Stimulated activated CD4-positive, alpha-beta T cell treated with anti-CD3 and anti-CD28 coated beads, TNF-alpha, amount 100 ng/mL, for 24 hours (primary cell): ENCODE data around the gene IFITM1.
"Not testable (repeated sequence)": the region's sequence is repeated elsewhere in the genome, so short reads cannot be mapped to it uniquely, and the experiment has no call there.

Experiments used
- DNase-seq, 3 experiments: peaks; one replicate each; pipeline ENCODE4 v3.0.0-alpha.2; 2020; ENCODE audit warnings: low read depth in 3 of 3

The IFITM1 gene

GRCh38 chr11:293852-294661 is 19.8 kb upstream of the IFITM1 start:
- no peak for DNase-seq

- no peak for DNase-seq
These were observed 19.1 kb upstream of the IFITM1 start for GRCh38 chr11:294780-295179.

GRCh38 chr11:295351-296170 is 18.3 kb upstream of the IFITM1 start:
- no peak for DNase-seq

GRCh38 chr11:296171-297050 is 17.4 kb upstream of the IFITM1 start:
- DNase-seq = no peak

- no peak for DNase-seq
These were observed 16.7 kb upstream of the IFITM1 start for GRCh38 chr11:297051-297585.

GRCh38 chr11:297586-298405 is 16.0 kb upstream of the IFITM1 start:
- no peak for DNase-seq

- no peak for DNase-seq
These were observed 15.3 kb upstream of the IFITM1 start for GRCh38 chr11:298406-299065.

- DNase-seq = no peak
These were observed 14.6 kb upstream of the IFITM1 start, which contains the start of gene IFITM5 for GRCh38 chr11:299081-299891. IFITM5 (minus strand) TSS chr11:299526; CDS start chr11:299490, 36 bp downstream.

- no peak for DNase-seq
These were observed 13.7 kb upstream of the IFITM1 start for GRCh38 chr11:299951-300735.

- no peak for DNase-seq
These were observed 10.5 kb upstream of the IFITM1 start for GRCh38 chr11:303363-303762.

GRCh38 chr11:304061-304506 is 9.8 kb upstream of the IFITM1 start:
- no peak for DNase-seq

- no peak for DNase-seq
These were observed 8.7 kb upstream of the IFITM1 start for GRCh38 chr11:304915-305843.

- DNase-seq = no peak
These were observed 8.0 kb upstream of the IFITM1 start for GRCh38 chr11:305844-306211.

GRCh38 chr11:306645-307371 is 7.0 kb upstream of the IFITM1 start:
- DNase-seq = no peak

- not testable (repeated sequence) for DNase-seq
These were observed 5.8 kb upstream of the IFITM1 start, which contains the start of gene IFITM2 for GRCh38 chr11:307766-308708. IFITM2 (plus strand) TSS chr11:307816; CDS start chr11:308193, 377 bp downstream.
